ENCODE data around the gene TMCO1.

TMCO1 gene

GRCh38 chr1:165699577-165699976 lies 69.1 kb downstream of the TMCO1 start:
- TF ChIP-seq EZH2phosphoT487 (IDR thresholded peaks at IDR 0.05; ENCODE audit: borderline replicate concordance) (no peak), CTCF (conservative IDR thresholded peaks at IDR 0.05; ENCODE audit: low read length) (no peak)
- Histone ChIP-seq H3K36me3 (ENCODE audit: insufficient read depth, low read length) (no peaks in the 10 kb centered on the region), H3K4me2 (ENCODE audit: low read depth, low read length, poor library complexity, severe bottlenecking) (peak overlapping the region; percentile 93), H3K4me1 (ENCODE audit: insufficient read depth, low read length, poor library complexity, severe bottlenecking) (peaks cover 35% of the 10 kb centered on the region), H2AFZ (ENCODE audit: low read length) (no peak overlapping the region), H4K20me1 (ENCODE audit: insufficient read depth, low read length, poor library complexity, severe bottlenecking) (peaks cover 19% of the 10 kb centered on the region), H3F3A (ENCODE audit: low read depth) (peaks cover 9% of the 10 kb centered on the region), H3K4me3 (ENCODE audit: low read length, poor library complexity, severe bottlenecking) (peak overlapping the region; percentile 92), H3K9me2 (replicated peaks; ENCODE audit: low read depth, low read length) (no peaks in the 10 kb centered on the region), H3K9me3 (ENCODE audit: insufficient read depth, low read depth, low read length) (no peaks in the 10 kb centered on the region), H3K27me3 (ENCODE audit: insufficient read depth, low read length, poor library complexity, severe bottlenecking) (no peaks in the 10 kb centered on the region), H3K79me2 (ENCODE audit: insufficient read depth, low read length) (peaks cover 30% of the 10 kb centered on the region), H3K9ac (ENCODE audit: low read depth, low read length, poor library complexity, severe bottlenecking) (peak overlapping the region; percentile 81)

GRCh38 chr1:165698761-165699052 lies 70.0 kb downstream of the TMCO1 start:
- Histone ChIP-seq H4K20me1 (ENCODE audit: insufficient read depth, low read length, poor library complexity, severe bottlenecking) (peaks cover 22% of the 10 kb centered on the region), H2AFZ (ENCODE audit: low read length) (peak overlapping the region; percentile 99), H3K79me2 (ENCODE audit: insufficient read depth, low read length) (peaks cover 37% of the 10 kb centered on the region), H3K36me3 (ENCODE audit: insufficient read depth, low read length) (no peaks in the 10 kb centered on the region), H3K4me3 (ENCODE audit: low read length, poor library complexity, severe bottlenecking) (peak overlapping the region; percentile 92), H3K9me3 (ENCODE audit: insufficient read depth, low read depth, low read length) (no peaks in the 10 kb centered on the region), H3K9ac (ENCODE audit: low read depth, low read length, poor library complexity, severe bottlenecking) (peak overlapping the region; percentile 81), H3F3A (ENCODE audit: low read depth) (peaks cover 9% of the 10 kb centered on the region), H3K27me3 (ENCODE audit: insufficient read depth, low read length, poor library complexity, severe bottlenecking) (no peaks in the 10 kb centered on the region), H3K4me2 (ENCODE audit: low read depth, low read length, poor library complexity, severe bottlenecking) (peak overlapping the region; percentile 93), H3K9me2 (replicated peaks; ENCODE audit: low read depth, low read length) (no peaks in the 10 kb centered on the region), H3K4me1 (ENCODE audit: insufficient read depth, low read length, poor library complexity, severe bottlenecking) (peaks cover 35% of the 10 kb centered on the region)
- no peak for TF ChIP-seq EZH2phosphoT487 (IDR thresholded peaks at IDR 0.05; ENCODE audit: borderline replicate concordance)

- Histone ChIP-seq H2AFZ (ENCODE audit: low read length) (peak within 1 kb of the TSS; percentile 99), H3K79me2 (ENCODE audit: insufficient read depth, low read length) (peaks cover 37% of the 10 kb centered on the region), H3F3A (ENCODE audit: low read depth) (peaks cover 9% of the 10 kb centered on the region), H3K4me1 (ENCODE audit: insufficient read depth, low read length, poor library complexity, severe bottlenecking) (peaks cover 35% of the 10 kb centered on the region), H4K20me1 (ENCODE audit: insufficient read depth, low read length, poor library complexity, severe bottlenecking) (peaks cover 22% of the 10 kb centered on the region), H3K9me3 (ENCODE audit: insufficient read depth, low read depth, low read length) (no peaks in the 10 kb centered on the region), H3K27me3 (ENCODE audit: insufficient read depth, low read length, poor library complexity, severe bottlenecking) (no peaks in the 10 kb centered on the region), H3K4me3 (ENCODE audit: low read length, poor library complexity, severe bottlenecking) (peak within 1 kb of the TSS; percentile 92), H3K9me2 (replicated peaks; ENCODE audit: low read depth, low read length) (no peaks in the 10 kb centered on the region), H3K9ac (ENCODE audit: low read depth, low read length, poor library complexity, severe bottlenecking) (peak within 1 kb of the TSS; percentile 81), H3K4me2 (ENCODE audit: low read depth, low read length, poor library complexity, severe bottlenecking) (peak within 1 kb of the TSS; percentile 93), H3K36me3 (ENCODE audit: insufficient read depth, low read length) (no peaks in the 10 kb centered on the region)
- TF ChIP-seq CTCF (conservative IDR thresholded peaks at IDR 0.05; ENCODE audit: low read length) (peak; percentile 51), EZH2phosphoT487 (IDR thresholded peaks at IDR 0.05; ENCODE audit: borderline replicate concordance) (no peak)
Observed at GRCh38 chr1:165697881-165698760, 70.5 kb downstream of the TMCO1 start, which contains the start of gene ALDH9A1. Gene ALDH9A1 (minus strand): TSS chr1:165698562. CDS start chr1:165698558, 4 bp downstream.

All from Loucy (cell line).